H1 (cell line): Measurements from ENCODE around the gene SYMPK.

Source experiments
- CHD1 ChIP-seq: IDR thresholded peaks from 2 replicates; pipeline ENCODE4 v1.6.1; 2012; ENCODE audit warnings: low read depth, low read length, improper control_type of control experiment
- CHD2 ChIP-seq: IDR thresholded peaks from 2 replicates; pipeline ENCODE4 v1.6.1; 2012; ENCODE audit warnings: low read length, improper control_type of control experiment
- CREB1 ChIP-seq: IDR thresholded peaks from 2 replicates; pipeline ENCODE4 v1.6.1; 2012; ENCODE audit warnings: inconsistent platforms
- EGR1 ChIP-seq: IDR thresholded peaks from 2 replicates; pipeline ENCODE4 v1.6.1; 2011; ENCODE audit warnings: low read depth, low read length, borderline replicate concordance
- EP300 ChIP-seq, 2 experiments: IDR thresholded peaks; 1 replicate in 1 of 2; 2 replicates in 1 of 2; pipeline ENCODE4 v1.6.1; 2011 to 2012; ENCODE audit warnings: low read depth in 2 of 2, low read length in 2 of 2, mild to moderate bottlenecking in 2 of 2, borderline replicate concordance in 1 of 2, inconsistent platforms in 1 of 2, moderate library complexity in 1 of 2
- GABPA ChIP-seq: IDR thresholded peaks from 2 replicates; pipeline ENCODE4 v1.6.1; 2011; ENCODE audit warnings: mild to moderate bottlenecking, low read length, moderate library complexity, borderline replicate concordance; ENCODE audit not compliant: insufficient read depth
- JUN ChIP-seq: IDR thresholded peaks from 2 replicates; pipeline ENCODE4 v1.6.1; 2011; ENCODE audit warnings: low read depth, mild to moderate bottlenecking, improper control_type of control experiment, low read length
- POLR2A ChIP-seq, 2 experiments: IDR thresholded peaks; 1 replicate in 1 of 2; 2 replicates in 1 of 2; pipeline ENCODE4 v1.6.1; 2011; ENCODE audit warnings: low read depth in 2 of 2, low read length in 2 of 2, mild to moderate bottlenecking in 2 of 2; ENCODE audit errors: control extremely low read depth in 1 of 2
- SP2 ChIP-seq: IDR thresholded peaks from 2 replicates; pipeline ENCODE4 v1.6.1; 2012; ENCODE audit warnings: mild to moderate bottlenecking, low read length, inconsistent platforms
- SP4 ChIP-seq: IDR thresholded peaks from 2 replicates; pipeline ENCODE4 v1.6.1; 2012; ENCODE audit warnings: low read length, inconsistent platforms
- TEAD4 ChIP-seq: IDR thresholded peaks from 2 replicates; pipeline ENCODE4 v1.6.1; 2012; ENCODE audit warnings: low read depth, low read length, inconsistent platforms, mixed read lengths
- USF2 ChIP-seq: IDR thresholded peaks from 2 replicates; pipeline ENCODE4 v1.6.1; 2011; ENCODE audit warnings: low read length, improper control_type of control experiment
- YY1 ChIP-seq: IDR thresholded peaks from 2 replicates; pipeline ENCODE4 v1.6.1; 2011; ENCODE audit warnings: low read depth, mild to moderate bottlenecking, low read length
- TF ChIP-seq, protein P1 (sequence below), 3 experiments: IDR thresholded peaks; 1 replicate in 2 of 3; 2 replicates in 1 of 3; pipeline versions ENCODE4 v1.5.1 to v1.6.1; 2011; ENCODE audit warnings: low read length in 3 of 3, mild to moderate bottlenecking in 3 of 3, inconsistent platforms in 2 of 3, low read depth in 1 of 3, moderate library complexity in 1 of 3; ENCODE audit not compliant: insufficient read depth in 1 of 3; ENCODE audit errors: control extremely low read depth in 1 of 3

DNA sequence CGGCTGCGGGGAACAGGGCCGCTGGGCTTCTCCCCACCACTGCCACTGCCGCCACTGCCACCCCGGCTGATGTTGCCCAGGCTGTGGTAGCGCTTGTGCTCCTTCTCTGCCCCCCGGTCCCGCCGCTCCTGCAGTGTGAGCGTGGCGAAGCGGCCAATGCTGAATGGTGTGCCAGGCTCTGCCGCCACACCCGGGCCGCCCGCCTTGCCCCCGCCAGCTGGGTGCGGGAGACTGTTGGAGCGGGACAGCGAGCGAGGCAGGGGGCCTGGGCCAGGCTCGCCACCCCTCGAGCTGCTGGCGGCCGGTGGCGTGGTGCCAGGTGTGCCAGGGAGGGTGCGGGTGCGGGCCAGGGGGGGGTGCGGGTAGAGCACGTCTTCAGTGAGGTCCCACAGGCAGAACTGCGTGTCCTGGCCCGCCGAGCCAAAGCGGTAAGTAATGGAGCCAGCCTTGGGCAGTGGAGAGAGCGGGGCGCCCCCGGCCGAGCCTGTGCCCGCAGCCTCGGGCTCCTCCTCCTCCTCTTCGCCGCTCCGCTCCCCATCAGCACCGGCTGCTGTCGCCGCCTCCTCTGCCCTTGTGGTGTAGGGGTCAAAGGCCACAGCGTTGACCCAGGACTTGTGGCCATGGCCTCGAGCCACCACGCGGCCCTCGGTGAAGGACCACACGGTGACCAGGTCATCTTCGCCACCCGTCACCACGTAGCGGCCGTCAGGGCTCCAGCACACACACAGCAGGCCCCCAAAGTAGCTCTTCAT is 77.0 kb downstream of the SYMPK start:
- no peak for TF ChIP-seq JUN
- TF ChIP-seq SP4: no peak
- no peak for TF ChIP-seq EP300 (IDR thresholded peaks at IDR 0.05; ENCODE audit: borderline replicate concordance in 1 of 2, low read depth in 2 of 2, low read length in 2 of 2)
- TF ChIP-seq, protein P1, sequence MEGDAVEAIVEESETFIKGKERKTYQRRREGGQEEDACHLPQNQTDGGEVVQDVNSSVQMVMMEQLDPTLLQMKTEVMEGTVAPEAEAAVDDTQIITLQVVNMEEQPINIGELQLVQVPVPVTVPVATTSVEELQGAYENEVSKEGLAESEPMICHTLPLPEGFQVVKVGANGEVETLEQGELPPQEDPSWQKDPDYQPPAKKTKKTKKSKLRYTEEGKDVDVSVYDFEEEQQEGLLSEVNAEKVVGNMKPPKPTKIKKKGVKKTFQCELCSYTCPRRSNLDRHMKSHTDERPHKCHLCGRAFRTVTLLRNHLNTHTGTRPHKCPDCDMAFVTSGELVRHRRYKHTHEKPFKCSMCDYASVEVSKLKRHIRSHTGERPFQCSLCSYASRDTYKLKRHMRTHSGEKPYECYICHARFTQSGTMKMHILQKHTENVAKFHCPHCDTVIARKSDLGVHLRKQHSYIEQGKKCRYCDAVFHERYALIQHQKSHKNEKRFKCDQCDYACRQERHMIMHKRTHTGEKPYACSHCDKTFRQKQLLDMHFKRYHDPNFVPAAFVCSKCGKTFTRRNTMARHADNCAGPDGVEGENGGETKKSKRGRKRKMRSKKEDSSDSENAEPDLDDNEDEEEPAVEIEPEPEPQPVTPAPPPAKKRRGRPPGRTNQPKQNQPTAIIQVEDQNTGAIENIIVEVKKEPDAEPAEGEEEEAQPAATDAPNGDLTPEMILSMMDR (IDR thresholded peaks at IDR 0.05; ENCODE audit: control extremely low read depth in 1 of 3, insufficient read depth in 1 of 3, low read depth in 1 of 3, low read length in 3 of 3): no peak
- TF ChIP-seq EGR1: no peak
- TF ChIP-seq USF2: no peak
- TF ChIP-seq YY1: no peak
- no peak for TF ChIP-seq TEAD4
- TF ChIP-seq SP2: no peak
- no peak for TF ChIP-seq CHD2
- TF ChIP-seq POLR2A (IDR thresholded peaks at IDR 0.05; ENCODE audit: control extremely low read depth in 1 of 2, low read depth in 2 of 2, low read length in 2 of 2): no peak
- TF ChIP-seq CREB1: no peak
- no peak for TF ChIP-seq GABPA
- no peak for TF ChIP-seq CHD1
